ENCODE data around the gene STYX.

- TF ChIP-seq, protein P1, sequence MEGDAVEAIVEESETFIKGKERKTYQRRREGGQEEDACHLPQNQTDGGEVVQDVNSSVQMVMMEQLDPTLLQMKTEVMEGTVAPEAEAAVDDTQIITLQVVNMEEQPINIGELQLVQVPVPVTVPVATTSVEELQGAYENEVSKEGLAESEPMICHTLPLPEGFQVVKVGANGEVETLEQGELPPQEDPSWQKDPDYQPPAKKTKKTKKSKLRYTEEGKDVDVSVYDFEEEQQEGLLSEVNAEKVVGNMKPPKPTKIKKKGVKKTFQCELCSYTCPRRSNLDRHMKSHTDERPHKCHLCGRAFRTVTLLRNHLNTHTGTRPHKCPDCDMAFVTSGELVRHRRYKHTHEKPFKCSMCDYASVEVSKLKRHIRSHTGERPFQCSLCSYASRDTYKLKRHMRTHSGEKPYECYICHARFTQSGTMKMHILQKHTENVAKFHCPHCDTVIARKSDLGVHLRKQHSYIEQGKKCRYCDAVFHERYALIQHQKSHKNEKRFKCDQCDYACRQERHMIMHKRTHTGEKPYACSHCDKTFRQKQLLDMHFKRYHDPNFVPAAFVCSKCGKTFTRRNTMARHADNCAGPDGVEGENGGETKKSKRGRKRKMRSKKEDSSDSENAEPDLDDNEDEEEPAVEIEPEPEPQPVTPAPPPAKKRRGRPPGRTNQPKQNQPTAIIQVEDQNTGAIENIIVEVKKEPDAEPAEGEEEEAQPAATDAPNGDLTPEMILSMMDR (conservative IDR thresholded peaks at IDR 0.05; ENCODE audit: low read length) = no peak
- no peak for TF ChIP-seq EZH2phosphoT487 (IDR thresholded peaks at IDR 0.05; ENCODE audit: borderline replicate concordance)
Measured at GRCh38 chr14:52686176-52686575, 43.8 kb upstream of the STYX start.
